Cardiac muscle cell (in vitro differentiated cells and primary cell): ENCODE results near the gene TMPRSS7. TPM values are rescaled to one million over a fixed set of nuclear protein-coding genes. Genes with fewer than 3 reads are reported as not detected.

ENCODE experiments used
- DNase-seq, 2 donors: peaks; one replicate each; pipeline versions ENCODE4 v3.0.0 to v3.0.0-alpha.2; 2010 to 2017; ENCODE audit warnings: low read depth in 1 of 2, low spot score in 1 of 2
- H3K27ac ChIP-seq: fragments of 200-600 bp; sonication (generic); 2 replicates; pipeline ENCODE4 v1.5.1; 2016
- H3K27me3 ChIP-seq: fragments of 200-600 bp; sonication (generic); 2 replicates; pipeline ENCODE4 v1.6.0; 2016; ENCODE audit warnings: control low read depth
- H3K36me3 ChIP-seq: fragments of 200-600 bp; sonication (generic); 2 replicates; pipeline ENCODE4 v1.5.1; 2016; ENCODE audit warnings: control low read depth
- H3K4me1 ChIP-seq: fragments of 200-600 bp; sonication (generic); 2 replicates; pipeline ENCODE4 v1.8.1; 2017; ENCODE audit warnings: low read depth, mild to moderate bottlenecking, mixed run types
- H3K4me3 ChIP-seq: fragments of 200-600 bp; sonication (generic); 2 replicates; pipeline ENCODE4 v1.5.1; 2016; ENCODE audit warnings: mild to moderate bottlenecking
- H3K9me3 ChIP-seq: fragments of 200-600 bp; sonication (generic); 2 replicates; pipeline ENCODE4 v1.5.1; 2017; ENCODE audit warnings: low read depth, mild to moderate bottlenecking, control low read depth
- polyA plus RNA-seq: library from polyadenylated mRNA; unstranded; fragments of >200 nt; fragmentation: Nextera tagmentation; extraction: Ambion mirVana; gene quantifications from 2 replicates; pipeline ENCODE4 v1.2.1, GENCODE V29; 2016
- total RNA-seq: library from RNA; depleted of rRNA; stranded (reverse); fragments of >200 nt; gene quantifications from 2 replicates; pipeline ENCODE4 v1.2.3, GENCODE V29; 2016
- TF ChIP-seq, protein P1 (sequence below): IDR thresholded peaks from 2 replicates; pipeline ENCODE4 v1.5.1; 2012; ENCODE audit warnings: low read depth, mild to moderate bottlenecking, low read length

The TMPRSS7 gene
- total and polyA plus RNA-seq, 2 experiments from 2014 or later = not detected

- H3K36me3 ChIP-seq = peaks cover 6% of the 10 kb centered on the region
- H3K4me1 ChIP-seq = peaks cover 10% of the 10 kb centered on the region
- TF ChIP-seq, protein P1, sequence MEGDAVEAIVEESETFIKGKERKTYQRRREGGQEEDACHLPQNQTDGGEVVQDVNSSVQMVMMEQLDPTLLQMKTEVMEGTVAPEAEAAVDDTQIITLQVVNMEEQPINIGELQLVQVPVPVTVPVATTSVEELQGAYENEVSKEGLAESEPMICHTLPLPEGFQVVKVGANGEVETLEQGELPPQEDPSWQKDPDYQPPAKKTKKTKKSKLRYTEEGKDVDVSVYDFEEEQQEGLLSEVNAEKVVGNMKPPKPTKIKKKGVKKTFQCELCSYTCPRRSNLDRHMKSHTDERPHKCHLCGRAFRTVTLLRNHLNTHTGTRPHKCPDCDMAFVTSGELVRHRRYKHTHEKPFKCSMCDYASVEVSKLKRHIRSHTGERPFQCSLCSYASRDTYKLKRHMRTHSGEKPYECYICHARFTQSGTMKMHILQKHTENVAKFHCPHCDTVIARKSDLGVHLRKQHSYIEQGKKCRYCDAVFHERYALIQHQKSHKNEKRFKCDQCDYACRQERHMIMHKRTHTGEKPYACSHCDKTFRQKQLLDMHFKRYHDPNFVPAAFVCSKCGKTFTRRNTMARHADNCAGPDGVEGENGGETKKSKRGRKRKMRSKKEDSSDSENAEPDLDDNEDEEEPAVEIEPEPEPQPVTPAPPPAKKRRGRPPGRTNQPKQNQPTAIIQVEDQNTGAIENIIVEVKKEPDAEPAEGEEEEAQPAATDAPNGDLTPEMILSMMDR = no peak
- no peaks in the 10 kb centered on the region for H3K9me3 ChIP-seq
- DNase-seq = no peak
- H3K27me3 ChIP-seq = no peaks in the 10 kb centered on the region
- H3K27ac ChIP-seq = no peak overlapping the region
- no peak overlapping the region for H3K4me3 ChIP-seq
These were observed 80.1 kb downstream of the TMPRSS7 start for GRCh38 chr3:112114576-112115160.

DNA sequence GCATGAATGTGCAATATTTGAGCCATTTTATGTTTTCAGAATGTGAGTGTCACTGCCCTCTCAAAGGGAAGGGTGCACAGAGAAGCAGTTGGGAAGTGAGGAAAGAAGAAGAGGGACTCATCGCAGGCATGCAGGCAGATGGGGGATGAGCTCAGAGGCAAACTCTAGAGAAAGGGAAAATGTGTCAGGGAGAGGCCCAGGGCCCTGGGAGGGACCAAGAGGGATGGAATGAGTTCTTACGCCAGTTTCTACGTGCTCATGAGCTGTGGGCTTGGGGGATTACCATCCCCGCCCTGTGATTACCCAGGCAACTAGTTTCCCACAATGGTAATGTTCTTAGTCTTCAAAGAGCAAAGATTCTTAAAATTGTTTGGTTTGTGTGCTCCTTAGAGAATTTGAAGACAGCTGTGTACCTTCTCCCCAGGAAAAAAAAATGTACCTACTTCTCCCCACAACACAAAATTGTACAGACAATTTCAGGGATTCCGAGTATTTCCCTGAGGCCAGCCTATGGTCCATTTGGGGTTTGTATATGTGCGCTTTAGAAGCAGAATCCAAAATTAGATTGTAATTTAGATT is 80.7 kb downstream of the TMPRSS7 start:
- DNase-seq = no peak
- Histone ChIP-seq H3K27ac (no peak overlapping the region), H3K4me3 (no peak overlapping the region), H3K9me3 (no peaks in the 10 kb centered on the region), H3K36me3 (peaks cover 6% of the 10 kb centered on the region), H3K27me3 (no peaks in the 10 kb centered on the region), H3K4me1 (peaks cover 10% of the 10 kb centered on the region)
- TF ChIP-seq, protein P1 = no peak

DNA sequence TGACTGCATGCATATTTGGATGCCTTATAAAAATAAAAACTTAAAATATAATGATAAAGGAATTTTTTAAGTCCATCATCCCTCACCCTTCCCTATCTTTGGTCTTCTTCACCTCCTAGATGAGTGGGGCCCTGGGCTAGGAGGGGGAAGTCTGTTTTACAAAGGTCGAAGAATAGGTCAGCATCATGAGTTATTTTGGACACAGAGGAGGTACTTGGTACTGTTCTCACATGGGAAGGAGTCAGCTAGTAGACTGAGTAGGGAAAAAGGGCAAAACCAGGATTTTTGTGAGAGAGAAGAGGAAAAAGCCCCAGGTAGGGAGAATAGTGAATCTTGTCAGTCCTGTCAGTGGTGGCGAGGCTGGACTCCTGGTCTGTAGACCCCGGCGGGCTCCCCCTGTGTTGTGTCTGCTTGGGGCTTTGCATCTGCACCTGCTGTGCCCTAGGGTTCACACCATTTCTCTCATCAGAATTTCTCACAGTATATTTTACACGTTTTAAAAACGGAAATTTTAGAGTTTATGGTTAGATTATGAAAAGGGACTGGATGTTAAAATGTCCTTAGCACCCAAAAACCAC is 81.4 kb downstream of the TMPRSS7 start:
- no peak for DNase-seq
- Histone ChIP-seq H3K27me3 (no peaks in the 10 kb centered on the region), H3K4me1 (peaks cover 10% of the 10 kb centered on the region), H3K27ac (no peak overlapping the region), H3K4me3 (no peak overlapping the region), H3K9me3 (no peaks in the 10 kb centered on the region), H3K36me3 (peaks cover 6% of the 10 kb centered on the region)
- TF ChIP-seq, protein P1 = no peak

- Histone ChIP-seq H3K27ac (no peak overlapping the region), H3K27me3 (no peaks in the 10 kb centered on the region), H3K4me3 (no peak overlapping the region), H3K4me1 (peaks cover 10% of the 10 kb centered on the region), H3K9me3 (no peaks in the 10 kb centered on the region), H3K36me3 (peaks cover 6% of the 10 kb centered on the region)
- no peak for DNase-seq
- TF ChIP-seq, protein P1 = no peak
These were observed 82.2 kb downstream of the TMPRSS7 start for GRCh38 chr3:112116748-112117186.

DNA sequence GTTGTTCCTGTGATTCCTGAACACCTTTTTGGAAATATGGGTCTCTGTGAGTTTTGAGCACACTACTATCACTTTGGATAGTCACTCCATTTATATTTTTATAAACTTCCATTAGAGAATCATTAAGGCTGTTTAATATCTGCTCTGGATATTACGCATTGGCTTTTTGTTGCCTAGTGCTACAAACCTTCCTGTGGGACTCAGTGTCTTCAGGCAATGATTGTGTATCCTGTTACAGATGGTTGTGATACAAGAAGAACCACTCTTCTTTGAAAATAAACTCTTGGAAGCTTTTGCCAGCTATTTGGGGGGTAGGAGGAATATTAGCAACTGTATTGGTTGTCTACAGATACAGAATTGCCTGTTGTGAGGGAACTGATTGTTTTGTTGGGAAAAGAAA is 82.9 kb downstream of the TMPRSS7 start:
- TF ChIP-seq, protein P1 = no peak
- H3K27ac ChIP-seq = no peak overlapping the region
- peaks cover 6% of the 10 kb centered on the region for H3K36me3 ChIP-seq
- no peak overlapping the region for H3K4me3 ChIP-seq
- H3K4me1 ChIP-seq = peaks cover 10% of the 10 kb centered on the region
- H3K27me3 ChIP-seq = no peaks in the 10 kb centered on the region
- no peaks in the 10 kb centered on the region for H3K9me3 ChIP-seq
- DNase-seq = no peak
